HepG2 (cell line): ENCODE results near the gene CSTF1. TPM values are rescaled to one million over a fixed set of nuclear protein-coding genes. Genes with fewer than 3 reads are reported as not detected.

Experiments used
- ATAC-seq: fragments of 200-7000 bp; cut with Tn5 transposase; 3 replicates; pipeline ENCODE4 v1.9.1; 2020; ENCODE audit warnings: mild to moderate bottlenecking, moderate library complexity
- BruUV-seq: library from RNA; stranded (reverse); fragments of 400-500 nt; replicated peaks from 2 replicates; lab custom pipeline; 2021; lab: Mats Ljungman, UMichigan
- CTCF ChIA-PET: fragments of 300-600 bp; formaldehyde crosslinking; extraction: SDS; loops from one replicate; lab custom pipeline; 2021; ENCODE audit warnings: low total read pairs, inconsistent platforms, low intra/inter-chr PET ratio; lab: Yijun Ruan, JAX
- POLR2A ChIA-PET: fragments of 350-600 bp; sonication (Branson Sonifier 250); formaldehyde crosslinking; loops from one replicate; lab custom pipeline; 2020; ENCODE audit warnings: antibody characterized with exemption, inconsistent platforms; lab: Yijun Ruan, JAX
- DNase-seq: peaks from one replicate; pipeline ENCODE4 v3.0.0-alpha.2; 2015; ENCODE audit warnings: low spot score
- FAIRE-seq: peaks from 3 replicates; lab custom pipeline; 2011; peaks lifted over from hg19 to GRCh38; lab: Jason Lieb, UNC
- H2AFZ ChIP-seq: one replicate; pipeline ENCODE4 v1.6.1; 2011; ENCODE audit warnings: low read length, inconsistent platforms
- H3K27ac ChIP-seq: fragments of 300-600 bp; 3 replicates; pipeline ENCODE4 v1.8.0; 2011; ENCODE audit warnings: mixed run types, mild to moderate bottlenecking, mixed read lengths, low read length, inconsistent platforms; ENCODE audit not compliant: insufficient read depth; ENCODE audit errors: extremely low read length
- H3K27me3 ChIP-seq, 2 experiments: fragments of 200-600 bp in 1 of 2; 2 replicates in 1 of 2; 3 replicates in 1 of 2; pipeline versions ENCODE4 v1.6.0 to v1.8.0; 2011; ENCODE audit warnings: low read length in 2 of 2, mild to moderate bottlenecking in 2 of 2, moderate library complexity in 2 of 2, inconsistent platforms in 1 of 2; ENCODE audit not compliant: insufficient read depth in 2 of 2, control insufficient read depth in 1 of 2
- H3K36me3 ChIP-seq, 2 experiments: fragments of 200-600 bp in 1 of 2; replicated peaks in 1 of 2; 2 replicates in 1 of 2; 3 replicates in 1 of 2; pipeline versions ENCODE4 v1.5.1 to v1.8.0; 2011; ENCODE audit warnings: low read length in 2 of 2, inconsistent platforms in 1 of 2; ENCODE audit not compliant: insufficient read depth in 2 of 2, control insufficient read depth in 1 of 2
- H3K4me1 ChIP-seq: 2 replicates; pipeline ENCODE4 v1.5.1; 2012; ENCODE audit warnings: low read length, inconsistent platforms; ENCODE audit not compliant: insufficient read depth
- H3K4me2 ChIP-seq: 2 replicates; pipeline ENCODE4 v1.6.0; 2011; ENCODE audit warnings: low read depth, low read length, inconsistent platforms
- H3K4me3 ChIP-seq, 3 experiments: fragments of 200-600 bp in 1 of 3; sonication (generic), shearing (Covaris generic) in 1 of 3; replicated peaks in 1 of 3; 2 replicates each; pipeline ENCODE4 v1.5.1; 2011 to 2016; ENCODE audit warnings: low read length in 3 of 3, inconsistent platforms in 2 of 3, low read depth in 2 of 3, mild to moderate bottlenecking in 2 of 3, control low read depth in 1 of 3, mixed read lengths in 1 of 3; ENCODE audit not compliant: insufficient read depth in 1 of 3
- H3K79me2 ChIP-seq: one replicate; pipeline ENCODE4 v1.6.1; 2011; ENCODE audit warnings: low read length, inconsistent platforms; ENCODE audit not compliant: insufficient read depth
- H3K9ac ChIP-seq: 2 replicates; pipeline ENCODE4 v1.6.0; 2011; ENCODE audit warnings: mild to moderate bottlenecking, low read depth, low read length, inconsistent platforms; ENCODE audit not compliant: insufficient read depth
- H3K9me3 ChIP-seq: 2 replicates; pipeline ENCODE4 v1.5.1; 2012; ENCODE audit warnings: mild to moderate bottlenecking, low read length
- H4K20me1 ChIP-seq: 2 replicates; pipeline ENCODE4 v1.6.0; 2011; ENCODE audit warnings: inconsistent platforms, mild to moderate bottlenecking, low read length, moderate library complexity; ENCODE audit not compliant: insufficient read depth
- FOXA3 ChIP-seq: IDR thresholded peaks from 2 replicates; pipeline ENCODE4 v1.6.1; 2016; ENCODE audit warnings: missing genetic modification reagents, missing compliant biosample characterization
- GABPB1 ChIP-seq: IDR thresholded peaks from 2 replicates; pipeline ENCODE4 v1.6.1; 2016; ENCODE audit warnings: mild to moderate bottlenecking, missing genetic modification reagents, moderate library complexity, missing compliant biosample characterization
- KLF9 ChIP-seq: IDR thresholded peaks from 2 replicates; pipeline ENCODE4 v1.6.1; 2016; ENCODE audit warnings: low read depth
- KMT2A ChIP-seq: sonication (generic); formaldehyde crosslinking; IDR thresholded peaks from 2 replicates; pipeline ENCODE4 v1.4.0; 2020; ENCODE audit warnings: missing genetic modification reagents
- MTERF4 ChIP-seq: sonication (generic); formaldehyde crosslinking; IDR thresholded peaks from 2 replicates; pipeline ENCODE4 v1.8.0; 2023; ENCODE audit warnings: mild to moderate bottlenecking, missing genetic modification reagents
- NFAT5 ChIP-seq: sonication (generic); formaldehyde crosslinking; IDR thresholded peaks from 2 replicates; pipeline ENCODE4 v1.4.0; 2020; ENCODE audit warnings: missing genetic modification reagents
- NFYB ChIP-seq: sonication (generic); formaldehyde crosslinking; IDR thresholded peaks from 2 replicates; pipeline ENCODE4 v1.4.0; 2020; ENCODE audit warnings: missing genetic modification reagents
- PRMT3 ChIP-seq: sonication (generic); formaldehyde crosslinking; IDR thresholded peaks from 2 replicates; pipeline ENCODE4 v1.8.1; 2022; ENCODE audit warnings: low read depth, mild to moderate bottlenecking, moderate library complexity, missing genetic modification reagents, borderline replicate concordance
- TFDP2 ChIP-seq: sonication (generic); formaldehyde crosslinking; IDR thresholded peaks from 2 replicates; pipeline ENCODE4 v1.4.0; 2020; ENCODE audit warnings: missing genetic modification reagents
- ZBTB3 ChIP-seq: sonication (generic); formaldehyde crosslinking; IDR thresholded peaks from 2 replicates; pipeline ENCODE4 v1.4.0; 2020; ENCODE audit warnings: low read depth, mild to moderate bottlenecking, moderate library complexity, missing genetic modification reagents, borderline replicate concordance
- ZBTB38 ChIP-seq: sonication (generic); formaldehyde crosslinking; IDR thresholded peaks from 2 replicates; pipeline ENCODE4 v1.5.1; 2020; ENCODE audit warnings: mild to moderate bottlenecking, missing genetic modification reagents
- ZKSCAN5 ChIP-seq: sonication (generic); formaldehyde crosslinking; IDR thresholded peaks from 2 replicates; pipeline ENCODE4 v1.5.1; 2020; ENCODE audit warnings: mild to moderate bottlenecking, missing genetic modification reagents
- ZNF607 ChIP-seq: sonication (generic); formaldehyde crosslinking; IDR thresholded peaks from 2 replicates; pipeline ENCODE4 v1.5.1; 2020; ENCODE audit warnings: missing genetic modification reagents, mild to moderate bottlenecking, borderline replicate concordance
- ZNF614 ChIP-seq: IDR thresholded peaks from 2 replicates; pipeline ENCODE4 v1.6.1; 2018; ENCODE audit warnings: missing biosample characterization, missing genetic modification reagents, inconsistent platforms, borderline replicate concordance
- ZNF776 ChIP-seq: sonication (generic); formaldehyde crosslinking; IDR thresholded peaks from 2 replicates; pipeline ENCODE4 v1.4.0; 2020; ENCODE audit warnings: mild to moderate bottlenecking, missing genetic modification reagents
- ZNF792 ChIP-seq: IDR thresholded peaks from 2 replicates; pipeline ENCODE4 v1.6.1; 2016
- WGBS: methylation state at CpG from one replicate; pipeline ENCODE4 v1.1.6; 2017; ENCODE audit warnings: low lambda C conversion rate; 5-methylcytosine and 5-hydroxymethylcytosine counted together
- in situ Hi-C: cut with HindIII; loops from 2 replicates; pipeline ENCODE4 v1.10.0; 2017; ENCODE audit warnings: low pct_unique_long_range_greater_than_20kb; ENCODE audit not compliant: extremely low pct_ligation_motif_present
- intact Hi-C: fragments of 100-400 bp; cut with micrococcal nuclease; formaldehyde crosslinking; loops from one replicate; pipeline ENCODE4 v1.10.0; 2022; ENCODE audit not compliant: unreplicated experiment
- polyA plus RNA-seq, 8 experiments: library from polyadenylated mRNA; depleted of rRNA in 3 of 8; stranded (reverse) in 7 of 8; unstranded in 1 of 8; fragments of >200 nt; fragmentation: Illumina TruSeq in 4 of 8; extraction: Trizol in 4 of 8; gene quantifications; 2 replicates each; pipeline versions ENCODE4 v1.2.1 to v1.2.3, GENCODE V29; 2011 to 2016; ENCODE audit warnings: low read depth in 4 of 8, missing spikeins in 1 of 8, mixed read lengths in 1 of 8; ENCODE audit not compliant: insufficient read depth in 1 of 8
- total RNA-seq, 5 experiments: library from RNA; depleted of rRNA; stranded (reverse); fragments of >200 nt; fragmentation: Illumina TruSeq; extraction: Trizol; gene quantifications; 2 replicates each; pipeline ENCODE4 v1.2.3, GENCODE V29; 2016; ENCODE audit warnings: low read depth in 1 of 5

Gene CSTF1
- total and polyA plus RNA-seq, 2 of the 13 experiments (the other 11 are each of a cell fraction or from before 2014, with no cell fraction given), result 70.9 to 100 TPM

GRCh38 chr20:56348746-56349145, 43.7 kb upstream of the CSTF1 start:
- no peak overlapping the region for H3K4me3 ChIP-seq
- H3K36me3 ChIP-seq, result no peaks in the 10 kb centered on the region
- in situ Hi-C loops, result no loop called here
- DNase-seq, result no peak
- H3K4me1 ChIP-seq, result peaks cover 14% of the 10 kb centered on the region
- ATAC-seq, result no peak
- WGBS, result 4% methylated on average over 3 of the region's 3 CpGs
- H4K20me1 ChIP-seq, result no peaks in the 10 kb centered on the region
- no peak for FAIRE-seq
- TF ChIP-seq ZNF614 (CRISPR knock-in tag) (no peak), ZNF792 (CRISPR knock-in tag) (no peak), TFDP2 (no peak), GABPB1 (CRISPR knock-in tag) (no peak), KLF9 (no peak), KMT2A (no peak), ZBTB3 (no peak), ZBTB38 (CRISPR knock-in tag) (no peak), PRMT3 (no peak), NFAT5 (no peak), FOXA3 (CRISPR knock-in tag) (no peak), ZNF607 (CRISPR knock-in tag) (no peak), NFYB (CRISPR knock-in tag) (no peak), ZNF776 (CRISPR knock-in tag) (no peak), MTERF4 (CRISPR knock-in tag) (no peak), ZKSCAN5 (CRISPR knock-in tag) (no peak)
- TF ChIP-seq, all 625 proteins: peak for 0
- H3K27ac ChIP-seq, result no peak overlapping the region
- BruUV-seq, result no TSS peak
- no peaks in the 10 kb centered on the region for H3K79me2 ChIP-seq
- peaks cover 0 to 4% of the 10 kb centered on the region in 2 experiments; a peak in 1 of 5 replicates for H3K27me3 ChIP-seq
- intact Hi-C loops, result no loop called here
- ChIA-PET CTCF (no interaction called here), POLR2A (no interaction called here)
- no peak overlapping the region for H3K9ac ChIP-seq
- H2AFZ ChIP-seq, result no peak overlapping the region
- H3K9me3 ChIP-seq, result no peaks in the 10 kb centered on the region
- H3K4me2 ChIP-seq, result peak overlapping the region; percentile 9
